ENCODE measurements around the gene CNTNAP5.

CNTNAP5 gene

DNA sequence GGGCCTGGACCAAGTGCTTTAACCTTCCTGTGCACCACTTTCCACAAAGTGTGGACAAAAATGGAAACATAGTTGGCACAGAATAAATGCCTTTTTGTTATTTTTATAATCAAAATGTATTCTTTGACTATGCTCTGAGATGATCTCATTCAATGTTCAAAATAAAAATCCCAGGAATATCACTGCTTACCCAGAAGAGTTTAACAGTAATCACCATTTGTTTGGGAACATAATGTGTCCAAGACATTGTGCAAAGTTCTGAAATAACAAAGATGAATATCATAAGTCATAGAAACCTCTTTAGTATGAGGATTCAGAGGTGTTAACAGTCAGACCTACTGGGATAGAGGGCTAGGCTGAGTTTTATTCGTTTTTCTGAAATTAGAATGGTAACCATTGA is 668.1 kb downstream of the CNTNAP5 start:
- DNase-seq (ENCODE audit: low read depth): no peak

DNA sequence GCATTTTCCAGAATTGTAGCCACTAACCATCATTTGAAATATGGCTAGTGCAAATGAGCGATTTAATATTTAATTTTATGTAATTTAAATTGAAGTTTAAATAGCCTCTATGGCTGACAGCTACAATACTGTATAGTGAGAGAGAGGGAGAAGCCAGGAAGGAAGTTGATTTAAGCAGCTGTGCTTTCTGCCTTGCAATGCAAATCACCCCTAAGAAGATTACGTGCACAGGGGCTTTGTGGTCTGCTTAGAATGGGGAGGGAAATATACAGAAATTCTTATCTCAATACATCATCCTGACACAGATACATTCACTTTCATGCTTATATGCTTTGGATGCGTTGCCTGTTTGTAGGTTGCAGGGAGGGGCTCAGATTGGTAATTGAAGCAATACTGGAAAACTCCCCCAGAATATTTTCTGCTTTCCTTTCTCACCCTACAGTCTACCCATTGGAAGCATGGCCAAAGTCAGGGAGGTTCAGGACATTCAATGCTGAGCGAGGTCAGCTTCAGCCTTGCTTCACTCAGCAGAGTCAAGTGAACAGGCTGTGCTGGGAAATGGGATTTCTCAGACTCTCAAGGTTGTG is 674.0 kb downstream of the CNTNAP5 start:
- no peak for DNase-seq (ENCODE audit: low read depth)

DNA sequence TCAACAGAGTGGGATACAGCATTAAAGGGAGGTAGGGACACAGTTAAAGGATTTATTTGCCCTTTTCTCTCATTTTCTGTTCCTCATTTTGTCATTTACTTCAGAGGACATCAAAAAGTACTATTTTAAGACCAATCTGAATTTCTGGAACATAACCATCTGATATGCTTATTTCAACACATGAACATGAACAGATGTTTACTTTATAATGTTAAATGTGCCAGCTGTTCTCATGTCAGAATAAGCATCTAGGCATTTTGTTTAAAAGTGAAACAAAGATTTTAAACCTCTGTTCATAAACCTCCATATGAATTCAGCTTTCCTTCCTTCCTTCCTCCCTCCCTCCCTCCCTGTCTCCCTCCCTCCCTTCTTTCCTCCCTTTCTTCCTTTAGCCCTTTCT is 677.7 kb downstream of the CNTNAP5 start:
- DNase-seq (ENCODE audit: low read depth): no peak

DNA sequence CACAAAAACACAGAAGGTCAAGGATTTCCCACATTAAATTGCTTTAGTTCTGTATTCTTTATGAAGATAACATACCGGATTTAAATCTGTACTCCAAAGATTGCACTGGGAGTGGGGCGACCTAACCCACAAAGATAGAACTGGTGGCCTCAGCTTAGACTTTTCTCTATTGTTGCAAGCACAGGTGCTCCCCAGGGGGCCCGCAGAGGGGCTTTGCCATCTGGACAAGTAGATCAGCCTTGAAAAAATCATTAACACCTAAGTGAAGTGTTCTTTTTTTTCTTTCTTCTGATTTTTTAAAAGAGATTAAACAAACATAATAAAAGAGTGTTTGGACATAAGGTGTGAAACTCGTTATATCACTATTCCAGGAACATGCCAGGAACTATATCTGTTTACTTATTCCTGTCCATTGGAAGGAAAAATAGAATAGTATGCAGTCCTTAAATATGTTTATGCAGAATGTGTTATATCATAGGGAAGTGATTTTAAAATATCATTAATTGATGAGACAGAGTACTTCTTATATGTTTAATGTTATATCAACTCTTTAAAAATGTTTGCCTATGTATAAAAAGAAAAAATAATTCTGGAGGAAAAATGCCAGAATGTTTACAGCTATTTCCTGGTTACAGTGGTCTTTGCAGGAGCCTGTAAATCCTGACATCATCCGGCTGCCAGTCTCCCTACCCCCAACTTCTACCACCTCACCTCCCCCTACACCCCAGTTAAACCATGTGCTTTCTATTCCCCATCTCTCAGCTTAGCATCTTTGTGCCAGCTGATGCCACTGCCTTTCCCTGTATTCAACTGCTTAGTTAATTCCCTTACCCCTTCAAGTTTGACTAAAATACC is 679.2 kb downstream of the CNTNAP5 start:
- no peak for DNase-seq (ENCODE audit: low read depth)

DNA sequence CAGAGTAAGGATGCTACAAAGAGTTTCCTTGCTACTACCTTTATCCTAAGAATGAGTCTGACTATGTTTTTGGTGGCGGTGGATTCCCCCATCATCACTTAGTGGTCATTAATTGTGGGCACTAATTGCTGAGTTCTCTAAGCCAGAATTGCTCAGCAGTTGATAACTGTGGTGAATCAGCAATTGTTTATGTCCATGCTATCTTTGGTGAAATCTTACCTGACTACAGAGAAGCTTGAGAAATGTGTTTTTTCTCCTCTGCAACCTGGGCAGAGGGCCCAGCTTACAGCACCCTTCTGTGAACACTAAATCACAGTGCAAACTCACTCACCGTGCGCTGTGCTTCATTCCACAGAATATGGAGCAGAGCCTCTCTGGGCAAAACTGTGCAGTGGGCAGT is 683.6 kb downstream of the CNTNAP5 start:
- no peak for DNase-seq (ENCODE audit: low read depth)

DNA sequence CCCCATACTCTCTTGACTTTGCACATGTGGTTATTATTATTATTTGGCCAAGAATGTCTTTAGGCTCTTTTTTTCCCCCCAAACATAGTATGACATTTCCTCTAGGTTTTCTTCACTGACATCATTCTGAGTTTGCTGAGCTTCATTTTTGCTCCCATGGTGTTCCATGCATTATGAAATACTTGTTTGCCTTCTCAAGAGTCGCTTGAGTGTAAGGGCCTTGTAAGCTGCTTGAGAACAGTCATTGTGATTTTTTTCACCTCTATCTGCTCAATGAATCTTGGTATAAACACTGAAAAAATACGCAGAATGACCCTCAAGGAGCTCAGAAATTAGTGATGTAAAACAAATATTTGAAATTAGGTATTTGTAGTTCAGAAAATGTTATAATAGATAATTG is 688.9 kb downstream of the CNTNAP5 start:
- no peak for DNase-seq (ENCODE audit: low read depth)

DNA sequence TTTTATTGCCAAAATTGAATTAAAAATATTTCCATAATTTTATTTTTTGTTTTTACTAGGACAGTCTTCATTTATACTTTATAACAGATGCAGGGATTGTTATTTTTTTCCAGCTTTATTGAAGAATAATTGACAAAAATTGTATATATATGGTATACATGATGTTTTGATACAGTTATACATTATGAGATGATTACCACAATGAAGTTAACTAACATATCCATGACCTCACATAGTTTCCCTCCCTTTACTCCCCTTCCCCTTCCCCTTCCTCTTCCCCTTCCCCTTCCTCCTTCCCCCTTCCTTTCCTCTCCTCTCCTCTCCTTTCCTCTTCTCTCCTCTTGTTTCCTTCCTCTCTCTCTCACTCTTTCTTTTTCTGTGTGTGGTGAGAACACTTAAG is 700.1 kb downstream of the CNTNAP5 start:
- no peak for DNase-seq (ENCODE audit: low read depth)

DNA sequence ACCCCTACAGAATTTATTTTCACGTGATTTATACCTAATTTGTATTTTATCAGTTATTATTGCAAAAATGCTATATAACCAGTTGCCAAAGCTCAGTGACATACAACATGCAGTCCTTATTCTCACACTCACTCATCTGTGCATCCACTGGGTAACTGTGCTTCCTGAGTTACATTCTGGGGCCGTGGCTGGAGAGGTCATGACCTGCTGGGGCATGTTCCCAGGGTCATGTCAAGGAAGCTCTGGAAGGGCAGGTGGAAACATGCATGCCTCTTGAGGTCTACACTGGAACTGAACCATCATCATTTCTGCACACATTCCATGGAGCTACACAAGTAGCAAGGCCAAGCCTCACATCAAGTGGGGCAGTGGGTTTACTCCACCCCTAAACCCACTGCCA is 715.5 kb downstream of the CNTNAP5 start:
- no peak for DNase-seq (ENCODE audit: low read depth)

DNA sequence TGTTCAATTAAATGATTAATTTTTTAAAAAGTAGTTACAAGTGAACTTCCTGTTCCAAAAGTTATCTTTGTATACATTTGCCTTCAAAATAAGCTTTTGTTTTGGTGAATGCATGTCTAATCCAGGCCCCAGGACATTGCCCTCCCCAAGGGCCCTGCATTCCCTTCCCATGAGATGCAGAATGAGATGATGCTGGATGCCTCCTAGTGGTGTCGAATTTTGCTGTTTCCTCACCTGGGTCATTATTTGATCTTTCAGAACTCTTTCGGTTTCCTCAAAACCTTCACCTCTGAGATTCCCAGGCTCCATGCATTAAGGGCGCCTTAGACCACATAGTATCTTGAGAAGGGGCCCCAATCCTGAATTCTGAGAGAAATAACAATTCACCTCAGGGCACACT is 728.8 kb downstream of the CNTNAP5 start:
- DNase-seq (ENCODE audit: low read depth): no peak

DNA sequence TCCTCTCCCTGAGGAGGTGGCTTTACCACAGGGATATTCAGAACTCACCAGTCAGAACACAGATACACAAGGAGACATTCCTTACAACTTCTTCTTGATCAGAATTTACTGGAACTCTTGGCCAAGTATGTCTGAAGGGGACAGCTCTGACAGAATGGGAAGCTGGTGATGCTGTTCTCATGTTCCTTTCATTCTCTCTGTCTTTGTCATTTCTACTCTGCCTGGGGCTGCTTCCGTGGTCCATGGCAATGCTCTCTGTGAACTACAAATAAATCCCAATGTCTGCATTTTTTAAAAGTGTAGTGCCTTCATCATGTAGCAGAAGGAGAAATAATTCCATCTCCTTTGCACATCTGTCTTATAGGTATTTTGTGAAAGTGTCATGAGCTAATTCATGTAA is 730.3 kb downstream of the CNTNAP5 start:
- DNase-seq (ENCODE audit: low read depth): peak; percentile 19

DNA sequence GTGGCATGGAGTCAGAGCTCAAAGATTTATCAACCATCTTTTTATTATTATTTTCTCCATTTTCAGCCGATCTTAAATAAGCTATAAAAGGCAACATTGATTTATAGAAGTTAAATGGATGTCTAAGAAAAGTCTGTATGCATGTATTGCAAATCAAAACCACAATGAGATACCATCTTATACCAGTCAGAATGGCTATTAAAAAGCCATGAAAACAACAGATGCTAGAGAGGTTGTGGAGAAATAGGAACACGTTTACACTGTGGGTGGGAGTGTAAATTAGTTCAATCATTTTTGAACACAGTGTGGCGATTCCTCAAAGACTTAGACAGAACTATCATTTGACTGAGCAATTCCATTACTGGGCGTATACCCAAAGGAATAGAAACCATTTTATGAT is 731.0 kb downstream of the CNTNAP5 start:
- peak; percentile 0 for DNase-seq (ENCODE audit: low read depth)

DNA sequence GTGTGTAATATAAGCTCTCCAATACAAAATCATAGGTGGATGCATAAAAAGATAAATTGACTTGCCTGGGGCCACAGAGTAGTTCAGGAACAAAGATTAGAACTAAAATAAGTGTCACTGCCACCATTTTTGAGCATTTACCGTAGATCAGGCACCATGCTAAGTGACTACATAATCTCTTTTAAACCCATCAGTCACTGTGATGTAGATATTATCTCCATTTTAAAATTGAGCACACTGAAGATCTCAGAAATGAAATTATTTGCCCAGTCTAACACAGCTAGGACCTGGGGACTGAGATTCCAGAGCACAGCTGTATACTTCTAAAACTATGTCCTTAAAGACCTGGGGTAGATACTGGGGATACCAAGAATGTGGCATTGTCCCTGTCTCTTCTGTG is 737.3 kb downstream of the CNTNAP5 start:
- DNase-seq (ENCODE audit: low read depth): no peak

DNA sequence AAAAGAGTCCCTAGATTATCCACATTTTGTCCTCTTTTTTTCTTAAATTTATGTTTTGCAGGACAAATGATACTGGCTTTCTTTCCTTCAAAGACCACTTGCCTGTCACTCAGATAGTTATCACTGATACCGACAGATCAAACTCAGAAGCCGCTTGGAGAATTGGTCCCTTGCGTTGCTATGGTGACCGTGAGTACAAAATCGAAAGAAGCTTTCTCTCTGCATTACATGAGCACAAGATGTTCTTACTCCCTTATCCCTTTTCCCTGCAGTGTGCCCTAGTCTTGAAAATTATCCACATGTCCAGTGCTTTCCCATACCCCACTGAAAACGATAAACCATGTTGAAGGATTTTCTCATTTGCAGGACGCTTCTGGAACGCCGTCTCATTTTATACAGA is 738.5 kb downstream of the CNTNAP5 start:
- no peak for DNase-seq (ENCODE audit: low read depth)

DNA sequence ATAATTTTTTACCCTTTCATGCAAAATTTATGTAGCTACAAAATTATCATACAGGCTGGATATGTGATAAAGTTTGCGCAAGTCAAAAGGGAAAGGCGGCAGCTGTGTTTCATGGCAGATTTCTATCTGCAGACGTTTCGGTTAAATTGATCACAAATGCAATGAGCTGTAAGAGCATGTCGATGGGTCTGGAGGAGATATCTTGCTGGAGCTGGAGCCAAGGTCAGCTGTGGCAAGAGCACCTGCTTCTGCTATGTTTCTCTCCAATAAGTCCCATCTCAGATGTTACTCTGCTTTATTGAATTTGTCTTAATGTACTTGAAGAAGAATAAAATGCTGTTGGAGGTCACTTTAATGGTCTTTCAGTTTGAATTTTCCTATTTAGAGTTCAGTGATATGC is 749.7 kb downstream of the CNTNAP5 start:
- DNase-seq (ENCODE audit: low read depth): no peak

DNA sequence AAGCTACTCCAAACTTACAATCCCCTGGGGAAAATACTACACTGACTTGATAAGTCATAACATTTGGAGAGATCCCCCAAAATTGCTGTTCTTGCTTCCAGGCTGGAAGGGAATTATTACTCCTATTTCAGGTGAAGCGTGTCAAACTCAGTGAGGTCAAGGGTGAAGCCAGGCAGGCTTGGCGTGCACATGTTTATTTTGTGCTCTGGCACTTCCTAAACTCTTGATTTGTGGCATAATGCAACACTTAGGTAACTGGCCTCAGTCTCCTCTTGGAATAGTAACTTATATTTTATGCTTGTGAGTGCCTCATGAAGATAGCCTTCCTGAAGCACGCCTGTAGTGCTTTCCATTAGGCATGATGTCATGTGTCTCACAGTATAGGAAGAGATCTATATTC is 751.2 kb downstream of the CNTNAP5 start:
- DNase-seq (ENCODE audit: low read depth): no peak

DNA sequence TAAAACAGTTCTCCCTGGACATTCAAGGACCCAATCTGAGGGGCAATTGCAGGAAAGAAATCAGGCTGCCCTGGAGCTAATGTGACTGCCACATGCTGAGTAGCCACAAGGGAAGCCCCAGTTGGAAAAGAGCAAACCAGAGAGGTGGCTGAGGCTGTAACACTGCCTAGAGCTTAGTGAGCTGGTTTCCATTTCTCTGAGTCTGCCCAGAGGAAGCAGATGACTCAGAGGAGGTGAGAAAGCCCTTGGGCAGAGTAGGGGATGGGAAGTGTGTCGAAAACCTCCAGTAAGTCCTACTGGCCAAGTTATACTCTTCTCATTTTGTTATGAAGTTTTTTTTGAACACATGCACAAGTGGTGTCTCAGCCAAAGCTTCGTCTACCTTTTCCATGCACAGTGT is 753.0 kb downstream of the CNTNAP5 start:
- peak; percentile 45 for DNase-seq (ENCODE audit: low read depth)

DNA sequence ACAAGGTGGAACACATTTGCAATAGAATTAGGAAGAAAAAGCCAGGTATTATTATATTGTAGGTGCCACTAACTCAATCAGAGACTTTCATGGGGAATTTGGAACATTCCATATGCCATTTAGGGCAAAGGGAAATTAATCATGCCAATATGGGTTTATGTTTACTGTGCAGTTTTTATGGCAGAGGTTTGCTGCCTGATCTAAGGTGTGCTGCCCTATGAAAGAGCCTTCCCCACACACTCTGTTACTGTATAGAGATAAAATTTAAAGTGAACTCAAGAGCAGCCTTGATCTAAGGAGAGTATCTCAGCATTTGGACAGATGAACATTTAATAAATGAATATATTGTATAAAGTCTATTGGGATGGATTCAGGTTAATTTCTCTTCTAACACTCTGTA is 771.6 kb downstream of the CNTNAP5 start:
- DNase-seq (ENCODE audit: low read depth): no peak

DNA sequence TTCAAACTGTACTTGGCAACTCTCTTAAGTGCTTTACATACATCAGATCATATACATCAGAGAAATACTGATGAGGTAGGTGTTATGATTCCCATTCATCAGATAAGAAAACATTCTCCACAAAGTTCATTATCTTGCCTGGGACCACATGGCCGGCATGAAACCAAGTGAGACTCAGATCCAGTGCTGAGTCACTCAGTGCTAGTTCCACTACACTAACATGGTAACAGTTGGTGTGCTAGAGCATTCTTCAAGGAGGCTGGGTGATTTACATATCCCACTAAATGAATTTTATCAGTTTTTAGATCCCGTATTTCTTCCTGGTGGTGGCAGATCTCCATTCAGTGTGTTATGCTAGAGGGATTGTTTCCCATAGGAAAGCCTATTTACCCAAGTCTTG is 772.0 kb downstream of the CNTNAP5 start:
- no peak for DNase-seq (ENCODE audit: low read depth)

DNA sequence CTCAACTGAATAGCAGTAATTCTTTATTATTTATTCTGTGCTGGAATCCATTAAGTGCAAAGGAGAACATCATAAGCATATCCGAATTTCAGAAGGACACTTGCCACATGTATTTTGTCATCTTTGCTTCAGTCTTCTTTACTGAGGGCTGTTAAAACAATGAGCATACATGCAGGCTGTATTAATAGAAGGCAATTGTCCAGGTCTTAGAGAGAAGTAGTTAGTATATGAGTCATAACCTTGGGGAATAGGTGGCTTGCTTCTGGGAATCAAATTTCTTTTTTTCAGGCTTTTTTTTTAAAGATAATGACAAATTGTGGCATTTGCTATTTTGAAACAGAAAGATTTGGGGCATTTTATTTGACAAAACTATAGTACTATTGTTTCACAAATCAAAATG is 773.5 kb downstream of the CNTNAP5 start:
- DNase-seq (ENCODE audit: low read depth): no peak

DNA sequence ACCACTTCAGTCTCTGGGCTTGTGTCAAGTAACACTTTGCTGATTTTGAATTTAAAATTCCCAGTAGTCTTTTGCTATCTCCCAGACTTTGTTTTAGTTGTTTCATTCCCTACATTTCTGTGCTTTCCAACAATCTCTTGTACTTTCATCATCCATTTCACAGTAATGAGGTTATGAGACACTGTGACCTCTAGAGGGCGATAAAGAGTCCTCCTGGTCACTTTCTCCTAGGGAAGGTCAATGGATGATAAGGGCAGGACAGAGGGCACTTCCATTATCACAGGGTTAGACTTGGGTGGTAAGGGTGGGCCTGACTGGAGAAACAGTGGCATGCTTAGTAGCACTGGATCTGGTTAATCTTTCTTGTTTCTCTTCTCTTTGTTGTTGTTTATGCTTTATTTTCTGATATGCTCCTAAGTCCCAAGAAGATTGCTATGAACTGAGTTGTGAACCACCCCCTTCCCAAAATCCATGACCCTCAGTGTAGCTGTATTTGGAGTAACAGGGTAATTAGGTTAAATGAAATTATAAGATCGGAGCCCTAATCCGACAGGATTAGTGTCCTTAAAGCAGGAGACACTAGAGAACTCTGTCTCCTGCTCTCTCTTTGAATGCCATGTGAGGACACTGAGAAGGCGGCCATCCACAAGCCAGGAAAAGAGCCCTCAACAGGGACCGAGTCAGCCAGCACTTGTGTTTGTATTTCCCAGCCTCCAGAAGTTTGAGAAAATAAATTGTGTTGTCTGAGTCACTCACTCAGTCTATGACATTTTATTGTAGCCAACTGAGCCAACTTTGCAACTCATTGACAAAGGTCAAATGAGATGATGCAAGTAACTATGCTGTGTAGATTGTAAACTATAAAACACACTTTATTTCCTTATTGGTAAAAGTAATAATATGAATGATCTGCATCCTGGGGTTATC is 779.2 kb downstream of the CNTNAP5 start:
- peak; percentile 33 for DNase-seq (ENCODE audit: low read depth)

DNA sequence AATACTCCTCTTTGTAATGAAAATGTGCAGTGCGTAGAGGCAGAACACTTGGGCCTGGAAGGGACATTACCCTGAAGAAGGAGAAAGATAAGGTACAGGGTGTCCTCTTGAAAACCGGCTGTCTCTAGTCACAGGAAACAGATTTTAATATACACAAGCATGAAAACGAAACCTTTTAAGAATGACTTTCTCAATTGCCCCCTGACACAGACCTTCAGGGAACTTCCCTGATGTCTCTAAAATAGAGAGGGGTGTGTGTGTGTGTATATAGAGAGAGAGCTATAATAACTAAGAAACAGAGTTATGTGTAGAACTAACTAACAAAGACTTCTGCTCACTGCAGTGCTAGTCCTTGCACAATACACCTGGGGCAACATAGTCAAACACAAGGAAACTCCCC is 780.0 kb downstream of the CNTNAP5 start:
- DNase-seq (ENCODE audit: low read depth): no peak

DNA sequence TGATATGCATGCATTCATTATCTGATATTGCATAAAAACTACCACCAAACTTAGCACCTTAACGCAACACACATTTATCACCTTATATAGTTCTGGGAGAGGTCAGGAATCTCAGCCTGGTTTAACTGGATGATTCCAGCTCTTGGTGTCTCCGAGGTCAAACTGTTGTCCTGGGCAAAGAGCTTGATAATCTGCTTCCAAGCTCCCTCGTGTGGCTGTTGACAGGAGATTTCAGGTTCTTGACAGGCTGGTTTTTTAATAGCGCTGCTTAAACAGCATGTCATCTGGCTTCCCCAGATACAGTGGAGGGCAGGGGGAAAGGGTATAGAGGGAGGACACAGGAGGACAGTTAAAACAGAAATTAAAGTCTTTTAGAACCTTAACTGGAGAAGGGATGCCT is 785.0 kb downstream of the CNTNAP5 start:
- DNase-seq (ENCODE audit: low read depth): peak; percentile 9
